HepG2 (cell line): ENCODE measurements around the gene PTPN22. TPM values are rescaled to one million over a fixed set of nuclear protein-coding genes. Genes with fewer than 3 reads are reported as not detected.

Experiments
- ATAC-seq: fragments of 200-7000 bp; cut with Tn5 transposase; 3 replicates; pipeline ENCODE4 v1.9.1; 2020; ENCODE audit warnings: mild to moderate bottlenecking, moderate library complexity
- BruUV-seq: library from RNA; stranded (reverse); fragments of 400-500 nt; replicated peaks from 2 replicates; lab custom pipeline; 2021; lab: Mats Ljungman, UMichigan
- CTCF ChIA-PET: fragments of 300-600 bp; formaldehyde crosslinking; extraction: SDS; loops from one replicate; lab custom pipeline; 2021; ENCODE audit warnings: low total read pairs, inconsistent platforms, low intra/inter-chr PET ratio; lab: Yijun Ruan, JAX
- POLR2A ChIA-PET: fragments of 350-600 bp; sonication (Branson Sonifier 250); formaldehyde crosslinking; loops from one replicate; lab custom pipeline; 2020; ENCODE audit warnings: antibody characterized with exemption, inconsistent platforms; lab: Yijun Ruan, JAX
- DNase-seq: peaks from one replicate; pipeline ENCODE4 v3.0.0-alpha.2; 2015; ENCODE audit warnings: low spot score
- FAIRE-seq: peaks from 3 replicates; lab custom pipeline; 2011; peaks lifted over from hg19 to GRCh38; lab: Jason Lieb, UNC
- H2AFZ ChIP-seq: one replicate; pipeline ENCODE4 v1.6.1; 2011; ENCODE audit warnings: low read length, inconsistent platforms
- H3K27ac ChIP-seq: fragments of 300-600 bp; 3 replicates; pipeline ENCODE4 v1.8.0; 2011; ENCODE audit warnings: mixed run types, mild to moderate bottlenecking, mixed read lengths, low read length, inconsistent platforms; ENCODE audit not compliant: insufficient read depth; ENCODE audit errors: extremely low read length
- H3K27me3 ChIP-seq, 2 experiments: fragments of 200-600 bp in 1 of 2; 2 replicates in 1 of 2; 3 replicates in 1 of 2; pipeline versions ENCODE4 v1.6.0 to v1.8.0; 2011; ENCODE audit warnings: low read length in 2 of 2, mild to moderate bottlenecking in 2 of 2, moderate library complexity in 2 of 2, inconsistent platforms in 1 of 2; ENCODE audit not compliant: insufficient read depth in 2 of 2, control insufficient read depth in 1 of 2
- H3K36me3 ChIP-seq, 2 experiments: fragments of 200-600 bp in 1 of 2; replicated peaks in 1 of 2; 2 replicates in 1 of 2; 3 replicates in 1 of 2; pipeline versions ENCODE4 v1.5.1 to v1.8.0; 2011; ENCODE audit warnings: low read length in 2 of 2, inconsistent platforms in 1 of 2; ENCODE audit not compliant: insufficient read depth in 2 of 2, control insufficient read depth in 1 of 2
- H3K4me1 ChIP-seq: 2 replicates; pipeline ENCODE4 v1.5.1; 2012; ENCODE audit warnings: low read length, inconsistent platforms; ENCODE audit not compliant: insufficient read depth
- H3K4me2 ChIP-seq: 2 replicates; pipeline ENCODE4 v1.6.0; 2011; ENCODE audit warnings: low read depth, low read length, inconsistent platforms
- H3K4me3 ChIP-seq, 3 experiments: fragments of 200-600 bp in 1 of 3; sonication (generic), shearing (Covaris generic) in 1 of 3; replicated peaks in 1 of 3; 2 replicates each; pipeline ENCODE4 v1.5.1; 2011 to 2016; ENCODE audit warnings: low read length in 3 of 3, inconsistent platforms in 2 of 3, low read depth in 2 of 3, mild to moderate bottlenecking in 2 of 3, control low read depth in 1 of 3, mixed read lengths in 1 of 3; ENCODE audit not compliant: insufficient read depth in 1 of 3
- H3K79me2 ChIP-seq: one replicate; pipeline ENCODE4 v1.6.1; 2011; ENCODE audit warnings: low read length, inconsistent platforms; ENCODE audit not compliant: insufficient read depth
- H3K9ac ChIP-seq: 2 replicates; pipeline ENCODE4 v1.6.0; 2011; ENCODE audit warnings: mild to moderate bottlenecking, low read depth, low read length, inconsistent platforms; ENCODE audit not compliant: insufficient read depth
- H3K9me3 ChIP-seq: 2 replicates; pipeline ENCODE4 v1.5.1; 2012; ENCODE audit warnings: mild to moderate bottlenecking, low read length
- H4K20me1 ChIP-seq: 2 replicates; pipeline ENCODE4 v1.6.0; 2011; ENCODE audit warnings: inconsistent platforms, mild to moderate bottlenecking, low read length, moderate library complexity; ENCODE audit not compliant: insufficient read depth
- CEBPB ChIP-seq: IDR thresholded peaks from 2 replicates; pipeline ENCODE4 v1.6.1; 2011; ENCODE audit warnings: low read depth, low read length, improper control_type of control experiment, borderline replicate concordance
- CEBPG ChIP-seq: IDR thresholded peaks from 2 replicates; pipeline ENCODE4 v1.6.1; 2016
- RARA ChIP-seq: IDR thresholded peaks from 2 replicates; pipeline ENCODE4 v1.6.1; 2016; ENCODE audit warnings: missing genetic modification reagents, missing compliant biosample characterization
- SRF ChIP-seq: IDR thresholded peaks from 2 replicates; pipeline ENCODE4 v1.6.1; 2011; ENCODE audit warnings: mild to moderate bottlenecking, low read depth, low read length, moderate library complexity
- SRSF9 ChIP-seq: fragments of 200-400 bp; formaldehyde crosslinking; IDR thresholded peaks from 2 replicates; pipeline ENCODE4 v1.6.1; 2018; ENCODE audit warnings: borderline replicate concordance, mild to moderate bottlenecking, low read depth, low read length; ENCODE audit not compliant: insufficient read depth, poor library complexity, severe bottlenecking
- USF2 ChIP-seq, 2 experiments: sonication (generic) in 1 of 2; formaldehyde crosslinking in 1 of 2; IDR thresholded peaks; 2 replicates each; pipeline versions ENCODE4 v1.5.1 to v1.6.1; 2011 to 2020; ENCODE audit warnings: borderline replicate concordance in 1 of 2, low read depth in 1 of 2, low read length in 1 of 2, mild to moderate bottlenecking in 1 of 2, missing genetic modification reagents in 1 of 2, moderate library complexity in 1 of 2
- ZBTB42 ChIP-seq: sonication (generic); formaldehyde crosslinking; IDR thresholded peaks from 2 replicates; pipeline ENCODE4 v1.5.0; 2020; ENCODE audit warnings: mild to moderate bottlenecking, missing genetic modification reagents
- ZNF253 ChIP-seq: sonication (generic); formaldehyde crosslinking; IDR thresholded peaks from 2 replicates; pipeline ENCODE4 v1.8.0; 2022; ENCODE audit warnings: mild to moderate bottlenecking, missing genetic modification reagents, borderline replicate concordance
- WGBS: methylation state at CpG from one replicate; pipeline ENCODE4 v1.1.6; 2017; ENCODE audit warnings: low lambda C conversion rate; 5-methylcytosine and 5-hydroxymethylcytosine counted together
- in situ Hi-C: cut with HindIII; loops from 2 replicates; pipeline ENCODE4 v1.10.0; 2017; ENCODE audit warnings: low pct_unique_long_range_greater_than_20kb; ENCODE audit not compliant: extremely low pct_ligation_motif_present
- intact Hi-C: fragments of 100-400 bp; cut with micrococcal nuclease; formaldehyde crosslinking; loops from one replicate; pipeline ENCODE4 v1.10.0; 2022; ENCODE audit not compliant: unreplicated experiment
- polyA plus RNA-seq, 8 experiments: library from polyadenylated mRNA; depleted of rRNA in 3 of 8; stranded (reverse) in 7 of 8; unstranded in 1 of 8; fragments of >200 nt; fragmentation: Illumina TruSeq in 4 of 8; extraction: Trizol in 4 of 8; gene quantifications; 2 replicates each; pipeline versions ENCODE4 v1.2.1 to v1.2.3, GENCODE V29; 2011 to 2016; ENCODE audit warnings: low read depth in 4 of 8, missing spikeins in 1 of 8, mixed read lengths in 1 of 8; ENCODE audit not compliant: insufficient read depth in 1 of 8
- total RNA-seq, 5 experiments: library from RNA; depleted of rRNA; stranded (reverse); fragments of >200 nt; fragmentation: Illumina TruSeq; extraction: Trizol; gene quantifications; 2 replicates each; pipeline ENCODE4 v1.2.3, GENCODE V29; 2016; ENCODE audit warnings: low read depth in 1 of 5

Gene PTPN22
- total and polyA plus RNA-seq, 2 of the 13 experiments (the other 11 are each of a cell fraction or from before 2014, with no cell fraction given): not detected

- no peak for TF ChIP-seq USF2 (IDR thresholded peaks at IDR 0.05; ENCODE audit: low read depth, low read length)
- TF ChIP-seq USF2 (CRISPR knock-in tag; IDR thresholded peaks at IDR 0.05; ENCODE audit: borderline replicate concordance): no peak
- no peak for TF ChIP-seq RARA (CRISPR knock-in tag)
Observed at GRCh38 chr1:113792471-113792870, 79.0 kb downstream of the PTPN22 start (continued).

GRCh38 chr1:113788802-113789201 lies 82.7 kb downstream of the PTPN22 start:
- ATAC-seq: no peak
- no peak for FAIRE-seq
- Histone ChIP-seq H3K27ac (no peak overlapping the region), H2AFZ (no peak overlapping the region), H4K20me1 (peaks cover 4% of the 10 kb centered on the region), H3K9me3 (no peaks in the 10 kb centered on the region), H3K27me3 (no peaks in the 10 kb centered on the region), H3K4me3 (no peak overlapping the region), H3K79me2 (peaks cover 40% of the 10 kb centered on the region), H3K36me3 (peaks cover under 1 to 9% of the 10 kb centered on the region in 2 experiments; a peak in 2 of 5 replicates), H3K4me2 (no peak overlapping the region)
- in situ Hi-C loops (no loop called here), intact Hi-C loops (no loop called here)
- BruUV-seq: no TSS peak
- TF ChIP-seq CEBPB: peak; percentile 84
- peak; percentile 31; the same call in 1 of the 2 replicates for TF ChIP-seq CEBPG (CRISPR knock-in tag)
- no peak for TF ChIP-seq ZNF253 (CRISPR knock-in tag)
- TF ChIP-seq ZBTB42: no peak
- no peak for TF ChIP-seq SRSF9
- no peak for TF ChIP-seq SRF
- TF ChIP-seq, all 625 proteins: peak for 2
- 61% methylated on average over 3 of the region's 3 CpGs for WGBS
- CTCF ChIA-PET: no interaction called here
- Histone ChIP-seq H3K9ac (no peak overlapping the region), H3K4me1 (peaks cover 35% of the 10 kb centered on the region)
- POLR2A ChIA-PET: interaction anchor here (0.5 kb wide), 1 partner anchor 29 kb away, joined by 3 read pairs; no protein-coding TSS in a partner anchor
- no peak for DNase-seq
